Hippocampal formation (tissue), 2 donors: ENCODE data around the gene UBR7.
A peak's percentile ranks its signal among the peaks of the same experiment; 100 is the strongest.

Experiments used
- DNase-seq, 2 donors: peaks; one replicate each; lab custom pipeline; 2025; lab: John Stamatoyannopoulos, UW

Gene UBR7

DNA sequence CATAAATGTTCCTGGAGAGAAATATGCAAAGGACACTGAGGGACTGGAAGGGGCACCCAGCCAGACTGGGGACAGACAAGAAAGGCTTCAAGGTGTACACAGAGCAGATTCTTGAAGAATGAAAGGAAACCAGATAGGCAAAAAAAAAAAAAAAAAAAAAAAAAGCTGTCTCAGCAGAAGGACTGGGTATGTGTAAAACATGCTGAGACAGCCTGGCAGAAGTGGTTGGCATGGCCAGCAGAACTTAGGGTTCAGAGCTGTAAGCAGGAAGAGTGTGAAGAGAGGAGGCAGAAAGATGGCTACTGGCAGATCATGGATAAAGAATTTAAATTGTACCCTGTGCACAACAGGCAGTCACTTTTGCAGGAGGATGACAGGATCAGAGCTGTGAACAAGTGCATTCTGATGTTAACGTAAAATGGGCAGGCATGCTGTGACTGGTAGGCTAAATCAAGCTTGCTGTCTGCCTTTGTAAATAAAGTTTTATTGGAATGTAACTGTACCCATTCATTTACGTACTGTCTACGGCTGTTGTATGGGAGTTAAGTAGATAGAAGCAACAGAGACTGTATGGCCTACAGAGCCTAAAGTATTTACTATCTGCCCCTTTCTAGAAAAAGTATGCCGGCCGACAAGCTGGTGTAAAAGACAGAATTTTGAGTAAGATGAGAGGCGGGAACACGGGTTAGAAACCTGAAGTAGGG lies 42.2 kb downstream of the UBR7 start:
- DNase-seq, result no peak

DNA sequence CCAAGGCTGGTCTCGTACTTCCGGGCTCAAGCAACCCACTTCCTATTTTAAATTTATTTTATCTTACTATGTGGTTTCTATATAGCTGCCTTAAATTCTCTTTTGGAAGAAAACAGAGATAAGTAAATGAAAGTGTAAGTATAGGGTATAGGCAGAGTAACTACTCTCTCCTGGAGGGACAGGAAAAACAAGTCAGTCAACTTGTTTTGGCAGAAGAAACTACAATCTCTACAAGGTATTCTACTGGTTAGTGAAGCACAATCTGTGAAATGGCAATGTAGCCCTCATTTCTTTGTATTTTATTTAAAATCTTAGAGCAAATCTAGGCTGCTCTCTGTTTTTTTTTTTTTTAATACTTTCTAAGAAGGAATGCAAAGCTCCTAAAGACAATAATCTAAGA lies 55.4 kb downstream of the UBR7 start:
- DNase-seq, result no peak

DNA sequence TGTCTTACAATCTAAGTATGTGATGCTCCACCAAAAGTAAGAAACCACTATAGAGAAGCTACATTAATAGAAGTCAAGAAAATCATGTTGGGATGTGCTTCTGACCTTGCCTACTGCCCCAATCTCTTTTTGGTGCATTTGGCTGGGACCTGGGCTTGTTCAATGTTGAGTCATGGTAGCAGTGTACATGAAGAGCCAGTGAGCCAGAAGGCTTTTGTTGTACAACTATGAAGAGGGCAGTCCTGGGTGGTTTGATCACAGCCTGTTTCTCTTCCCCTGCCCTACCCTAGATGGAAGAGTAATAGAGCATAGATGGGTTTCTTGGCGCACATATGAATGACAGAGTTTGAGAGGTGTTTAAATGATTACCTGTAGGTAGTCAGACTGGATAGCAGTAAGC lies 56.4 kb downstream of the UBR7 start:
- no peak for DNase-seq

DNA sequence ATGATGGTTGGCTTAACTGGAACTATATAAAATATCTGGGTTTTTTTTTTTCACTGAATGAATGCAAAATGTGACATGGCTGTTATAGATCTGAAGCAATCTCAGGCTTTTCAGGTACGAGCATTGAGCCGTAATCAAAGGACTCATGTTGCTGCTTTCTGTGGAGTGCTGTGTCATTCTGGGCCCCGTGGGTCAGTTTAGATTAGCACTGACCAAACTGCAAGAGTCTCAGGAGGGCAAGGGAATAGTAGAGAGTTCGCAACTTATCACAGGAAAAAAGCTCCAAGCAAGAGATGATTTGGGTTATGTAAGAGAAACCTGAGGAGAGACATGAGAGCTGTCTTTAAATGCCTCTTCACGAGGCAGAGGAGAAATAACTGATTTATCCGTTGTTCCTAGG lies 59.1 kb downstream of the UBR7 start:
- DNase-seq, result no peak

DNA sequence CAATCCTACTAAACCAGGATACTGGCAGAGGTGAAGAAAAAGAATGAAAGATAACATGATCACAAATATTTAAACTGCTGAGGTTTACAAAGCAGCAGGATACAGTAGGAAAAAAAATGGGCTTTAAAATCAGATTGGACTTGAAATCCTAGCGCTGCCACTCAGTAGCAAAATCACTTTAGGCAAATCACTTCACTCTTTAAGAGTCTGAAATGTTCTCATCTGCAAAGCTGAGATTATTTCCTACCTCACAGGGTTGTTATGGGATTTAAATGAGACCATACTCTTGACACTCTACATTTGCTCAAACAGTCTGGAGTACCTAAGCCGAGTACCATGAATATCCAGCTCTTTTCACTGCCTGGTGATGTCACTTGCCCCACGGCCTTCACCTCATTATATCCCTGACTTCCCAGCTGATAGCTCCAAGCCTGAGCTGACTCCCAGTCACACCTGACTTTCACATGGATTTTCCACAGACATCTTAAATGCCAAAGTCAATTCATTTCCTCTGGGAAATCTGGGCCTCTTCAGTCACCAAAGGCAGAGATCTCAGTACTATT lies 60.2 kb downstream of the UBR7 start:
- no peak for DNase-seq

DNA sequence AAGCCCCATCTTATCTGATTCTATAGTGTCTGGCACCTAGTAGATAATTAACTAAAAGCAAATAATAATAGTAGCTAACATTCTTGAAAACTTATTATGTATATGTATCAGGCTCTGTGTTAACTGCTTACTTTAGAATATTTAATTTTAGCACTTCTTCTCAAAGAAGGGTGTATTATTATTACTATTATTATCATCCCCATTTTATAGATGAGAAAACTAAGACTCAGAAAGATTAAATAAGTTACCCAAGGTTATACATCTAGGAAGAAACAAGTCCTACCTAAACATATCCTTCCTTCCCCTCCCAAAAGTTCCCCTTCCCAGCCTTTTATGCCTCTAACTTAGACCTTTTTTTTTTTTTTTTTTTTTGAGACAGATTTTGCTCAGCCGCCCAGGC lies 61.4 kb downstream of the UBR7 start:
- no peak for DNase-seq

DNA sequence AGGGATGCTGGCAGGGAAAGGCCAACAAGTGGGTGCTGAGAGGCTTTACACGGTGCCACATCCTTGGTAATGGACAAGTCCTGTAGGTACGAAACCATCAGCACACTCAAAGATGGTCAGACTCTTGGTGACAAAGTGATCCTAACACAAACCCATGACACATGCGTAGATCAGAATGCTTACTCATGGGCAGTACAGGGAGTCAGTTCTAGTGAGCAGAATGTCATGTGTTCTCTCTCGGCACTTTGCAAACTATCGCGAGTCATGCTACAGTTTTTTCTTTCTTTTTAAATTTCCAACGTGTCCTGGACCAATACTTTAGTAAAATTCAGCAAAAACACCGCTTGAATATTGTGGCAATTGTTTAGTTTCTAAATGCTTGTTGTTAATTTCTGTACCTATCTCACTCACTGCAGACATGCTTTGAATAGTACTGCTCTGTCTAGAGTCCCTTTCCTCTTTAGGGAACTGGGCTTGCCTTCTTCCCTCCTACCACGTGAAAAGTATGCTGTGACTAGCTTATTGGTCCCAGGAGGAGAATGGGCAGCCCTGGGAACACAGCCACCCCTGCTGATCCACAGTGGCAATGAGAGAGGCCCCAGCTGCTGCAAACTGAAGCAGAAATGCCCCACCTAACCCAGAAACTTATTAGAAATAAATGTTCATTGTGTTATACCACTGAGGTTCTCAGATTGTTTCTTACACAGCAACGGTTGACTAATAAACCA lies 62.4 kb downstream of the UBR7 start:
- DNase-seq, result peak; percentile 37 to 86

DNA sequence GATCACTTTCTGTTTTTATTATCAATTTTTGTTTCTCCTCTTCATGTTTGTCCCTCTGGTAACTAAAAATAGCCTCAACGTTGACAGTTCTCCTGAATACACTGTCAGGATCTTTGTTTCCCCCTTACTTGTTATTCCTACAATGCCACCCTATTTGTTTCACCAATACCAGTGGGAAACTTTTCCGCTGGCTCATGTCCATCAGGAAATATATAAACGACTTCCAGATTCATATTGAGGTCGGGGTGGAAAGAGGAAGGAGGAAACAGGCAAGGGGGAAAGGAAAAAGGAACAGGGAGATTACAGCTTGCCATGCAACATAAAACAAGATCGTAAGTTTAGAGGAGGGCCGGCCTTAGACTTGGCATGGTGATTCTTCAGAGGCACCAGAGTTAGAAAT lies 64.1 kb downstream of the UBR7 start:
- no peak for DNase-seq

DNA sequence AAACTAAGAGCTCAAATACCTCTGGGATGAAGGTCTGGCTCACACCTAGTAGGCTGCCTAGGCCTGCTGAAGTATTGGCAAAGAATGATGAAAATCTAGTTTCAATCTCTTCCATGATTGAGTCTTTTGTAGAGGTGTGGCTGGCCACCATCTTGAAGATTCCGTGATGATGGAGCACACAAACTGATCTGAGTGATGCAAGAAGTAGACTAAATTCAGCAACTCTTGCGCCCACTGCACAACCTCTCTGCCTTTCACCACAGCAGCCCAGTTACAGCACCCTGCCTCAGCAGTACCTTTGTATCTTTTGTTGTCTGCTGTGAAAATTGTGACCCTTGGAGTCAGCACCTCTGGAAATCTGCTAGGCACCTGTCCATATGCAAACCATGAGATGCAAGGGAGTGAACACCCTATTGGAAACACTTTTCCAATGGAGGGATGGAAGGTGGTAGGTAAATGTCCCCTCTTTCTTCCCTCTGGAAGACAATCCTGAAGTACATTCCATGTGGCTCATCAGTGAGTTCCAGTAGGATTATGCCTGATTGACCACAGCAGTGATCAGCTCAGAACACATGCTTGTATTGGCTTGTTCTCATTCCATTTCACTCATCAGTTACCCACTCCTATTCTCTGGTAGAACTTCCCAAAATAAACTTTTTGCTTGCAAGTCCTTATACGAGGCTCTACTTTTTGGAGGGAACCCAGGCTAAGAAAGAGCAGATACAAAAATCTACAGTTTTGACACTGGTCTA lies 67.2 kb downstream of the UBR7 start:
- no peak for DNase-seq

DNA sequence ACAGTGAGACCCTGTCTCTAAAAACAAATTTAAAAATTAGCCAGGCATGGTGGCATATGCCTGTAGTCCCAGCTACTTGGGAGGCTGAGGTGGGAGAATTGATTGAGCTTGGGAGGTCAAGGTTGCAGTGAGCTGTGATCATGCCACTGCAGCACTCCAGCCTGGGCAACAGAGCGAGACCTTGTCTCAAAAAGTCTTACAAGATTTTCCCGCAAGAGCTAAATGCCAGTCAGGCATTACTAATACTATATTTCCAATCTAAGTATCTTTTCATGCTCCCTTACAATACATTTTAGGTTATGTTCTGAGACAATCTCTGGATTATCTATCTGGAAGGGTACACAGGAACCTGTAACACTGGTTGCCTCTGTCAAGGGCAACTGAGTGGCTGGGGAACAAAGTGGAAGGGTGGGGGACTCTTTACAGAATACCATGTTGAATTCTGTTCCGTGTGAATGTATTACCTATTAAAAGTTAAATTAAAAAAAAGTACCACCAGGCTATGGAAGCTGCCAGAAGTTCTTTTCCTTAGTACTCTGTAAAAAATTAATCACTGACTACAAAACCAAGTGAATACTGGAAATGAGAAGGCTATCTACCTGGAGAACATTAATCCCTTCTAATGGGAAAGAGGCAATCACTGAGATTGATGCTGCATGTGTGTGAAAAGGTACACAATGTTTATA lies 69.1 kb downstream of the UBR7 start:
- no peak for DNase-seq
